ENCODE data around the gene ZNF789. TPM values are rescaled to one million over a fixed set of nuclear protein-coding genes. Genes with fewer than 3 reads are reported as not detected.

The ZNF789 gene
- total and polyA plus RNA-seq, 9 of the 15 experiments (the other 6 are each of a cell fraction or from before 2014, with no cell fraction given) = 6.1 to 57.0 (median 24.8) TPM

GRCh38 chr7:99472561-99473314, at the start of gene ZNF789 (continued):
- TF ChIP-seq TSC22D4 (tag; IDR thresholded peaks at IDR 0.05) (no peak), FOXK1 (CRISPR knock-in tag; IDR thresholded peaks at IDR 0.05; ENCODE audit: borderline replicate concordance) (no peak; the same call in 1 of the 2 replicates), CCAR2 (IDR thresholded peaks at IDR 0.05; ENCODE audit: low read depth, low read length) (no peak), SAFB (IDR thresholded peaks at IDR 0.05; ENCODE audit: borderline replicate concordance, low read depth, low read length) (no peak), HNRNPLL (IDR thresholded peaks at IDR 0.05; ENCODE audit: low read depth, low read length, poor library complexity, severe bottlenecking) (peak; percentile 15), SUPT5H (IDR thresholded peaks at IDR 0.05) (peak; percentile 91), ZNF175 (CRISPR knock-in tag; IDR thresholded peaks at IDR 0.05; ENCODE audit: low read depth) (no peak), ZNF280B (CRISPR knock-in tag; IDR thresholded peaks at IDR 0.05) (no peak), CHD7 (IDR thresholded peaks at IDR 0.05; ENCODE audit: low read depth, low read length) (no peak), ZNF24 (IDR thresholded peaks at IDR 0.05) (no peak), KDM4B (IDR thresholded peaks at IDR 0.05; ENCODE audit: borderline replicate concordance in 2 of 2, low read depth in 1 of 2) (no peak), ELK1 (CRISPR knock-in tag; IDR thresholded peaks at IDR 0.05) (no peak), PHB2 (IDR thresholded peaks at IDR 0.05; ENCODE audit: low read depth) (no peak), SMARCB1 (IDR thresholded peaks at IDR 0.05; ENCODE audit: insufficient read length, low read depth) (no peak)

Measured in K562 (cell line).